22Rv1 (cell line): ENCODE data around the gene PAMR1.
"Not testable (repeated sequence)": the region's sequence is repeated elsewhere in the genome, so short reads cannot be mapped to it uniquely, and the experiment has no call there.

Experiments used
- CTCF ChIP-seq: fragments of 450-650 bp; IDR thresholded peaks from 2 replicates; pipeline ENCODE4 v1.5.1; 2017; ENCODE audit warnings: mild to moderate bottlenecking
- ZFX ChIP-seq: fragments of 450-650 bp; IDR thresholded peaks from 2 replicates; pipeline ENCODE4 v1.6.1; 2017; ENCODE audit warnings: antibody characterized with exemption, borderline replicate concordance

- not testable (repeated sequence) for TF ChIP-seq CTCF, ZFX
These were observed 3.3 kb downstream of the PAMR1 start for GRCh38 chr11:35522091-35522490.
